GM12872 (cell line): ENCODE data around the gene PATJ.
A peak's percentile ranks its signal among the peaks of the same experiment; 100 is the strongest.

Experiments
- CTCF ChIP-seq: IDR thresholded peaks from 3 replicates; pipeline ENCODE4 v1.5.1; 2011; ENCODE audit warnings: low read depth, mild to moderate bottlenecking, low read length, moderate library complexity; ENCODE audit not compliant: insufficient read depth

PATJ gene

GRCh38 chr1:62131093-62131725, 388.9 kb downstream of the PATJ start:
- peak; percentile 93 for TF ChIP-seq CTCF

- TF ChIP-seq CTCF = no peak
Observed at GRCh38 chr1:62138029-62138428, 395.7 kb downstream of the PATJ start.

- no peak for TF ChIP-seq CTCF
Observed at GRCh38 chr1:62139410-62139809, 397.1 kb downstream of the PATJ start.

GRCh38 chr1:62140666-62141065, 398.4 kb downstream of the PATJ start:
- no peak for TF ChIP-seq CTCF

- no peak for TF ChIP-seq CTCF
Observed at GRCh38 chr1:62142496-62142895, 400.2 kb downstream of the PATJ start.

- peak; percentile 81 for TF ChIP-seq CTCF
Observed at GRCh38 chr1:62144238-62144831, 402.1 kb downstream of the PATJ start.

GRCh38 chr1:62159940-62160348, 417.7 kb downstream of the PATJ start:
- no peak for TF ChIP-seq CTCF

GRCh38 chr1:62161711-62162110, 419.4 kb downstream of the PATJ start:
- no peak for TF ChIP-seq CTCF
